Progenitor cell of endocrine pancreas (in vitro differentiated cells): Measurements from ENCODE around the gene TGM3. TPM values are rescaled to one million over a fixed set of nuclear protein-coding genes. Genes with fewer than 3 reads are reported as not detected.

ENCODE experiments used
- DNase-seq: peaks from one replicate; pipeline ENCODE4 v3.0.0; 2021; ENCODE audit warnings: low spot score; ENCODE audit not compliant: unreplicated experiment
- H3K27ac Mint-ChIP-seq: 2 replicates; pipeline ENCODE4 v1.8.0; 2021; ENCODE audit warnings: mild to moderate bottlenecking, moderate library complexity, mixed read lengths
- H3K27me3 Mint-ChIP-seq: 2 replicates; pipeline ENCODE4 v1.8.0; 2021; ENCODE audit warnings: mixed read lengths
- H3K36me3 Mint-ChIP-seq: 2 replicates; pipeline ENCODE4 v1.8.0; 2022; ENCODE audit warnings: mixed read lengths; ENCODE audit not compliant: insufficient read depth
- H3K4me1 Mint-ChIP-seq: 2 replicates; pipeline ENCODE4 v1.8.0; 2021; ENCODE audit warnings: low read depth, mixed read lengths
- H3K4me3 Mint-ChIP-seq: 2 replicates; pipeline ENCODE4 v1.8.0; 2021; ENCODE audit warnings: low read depth, mild to moderate bottlenecking, moderate library complexity, mixed read lengths
- H3K9me3 Mint-ChIP-seq: 2 replicates; pipeline ENCODE4 v1.8.0; 2021; ENCODE audit warnings: low read depth, mixed read lengths
- long read RNA-seq: library from polyadenylated mRNA; unstranded; transcript quantifications from one replicate; pipeline ENCODE4 v2.0.0, GENCODE V29; 2020
- total RNA-seq: library from RNA; stranded (reverse); gene quantifications from 2 replicates; pipeline ENCODE4 v1.2.1, GENCODE V29; 2021
- TF ChIP-seq, protein P1 (sequence below): fragments of 200-600 bp; sonication (generic); IDR thresholded peaks from one replicate; pipeline ENCODE4 v1.5.0; 2021; ENCODE audit warnings: antibody characterized with exemption, mild to moderate bottlenecking; ENCODE audit not compliant: unreplicated experiment

Gene TGM3, protein sequence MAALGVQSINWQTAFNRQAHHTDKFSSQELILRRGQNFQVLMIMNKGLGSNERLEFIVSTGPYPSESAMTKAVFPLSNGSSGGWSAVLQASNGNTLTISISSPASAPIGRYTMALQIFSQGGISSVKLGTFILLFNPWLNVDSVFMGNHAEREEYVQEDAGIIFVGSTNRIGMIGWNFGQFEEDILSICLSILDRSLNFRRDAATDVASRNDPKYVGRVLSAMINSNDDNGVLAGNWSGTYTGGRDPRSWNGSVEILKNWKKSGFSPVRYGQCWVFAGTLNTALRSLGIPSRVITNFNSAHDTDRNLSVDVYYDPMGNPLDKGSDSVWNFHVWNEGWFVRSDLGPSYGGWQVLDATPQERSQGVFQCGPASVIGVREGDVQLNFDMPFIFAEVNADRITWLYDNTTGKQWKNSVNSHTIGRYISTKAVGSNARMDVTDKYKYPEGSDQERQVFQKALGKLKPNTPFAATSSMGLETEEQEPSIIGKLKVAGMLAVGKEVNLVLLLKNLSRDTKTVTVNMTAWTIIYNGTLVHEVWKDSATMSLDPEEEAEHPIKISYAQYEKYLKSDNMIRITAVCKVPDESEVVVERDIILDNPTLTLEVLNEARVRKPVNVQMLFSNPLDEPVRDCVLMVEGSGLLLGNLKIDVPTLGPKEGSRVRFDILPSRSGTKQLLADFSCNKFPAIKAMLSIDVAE
- total RNA-seq: 0.22 and 0.44 TPM in 2 replicates
- long read RNA-seq, partial matches to known transcripts: 0 of 1 reads
- long read RNA-seq, other reads (novel, unspliced or antisense): 1 of 1 reads

DNA sequence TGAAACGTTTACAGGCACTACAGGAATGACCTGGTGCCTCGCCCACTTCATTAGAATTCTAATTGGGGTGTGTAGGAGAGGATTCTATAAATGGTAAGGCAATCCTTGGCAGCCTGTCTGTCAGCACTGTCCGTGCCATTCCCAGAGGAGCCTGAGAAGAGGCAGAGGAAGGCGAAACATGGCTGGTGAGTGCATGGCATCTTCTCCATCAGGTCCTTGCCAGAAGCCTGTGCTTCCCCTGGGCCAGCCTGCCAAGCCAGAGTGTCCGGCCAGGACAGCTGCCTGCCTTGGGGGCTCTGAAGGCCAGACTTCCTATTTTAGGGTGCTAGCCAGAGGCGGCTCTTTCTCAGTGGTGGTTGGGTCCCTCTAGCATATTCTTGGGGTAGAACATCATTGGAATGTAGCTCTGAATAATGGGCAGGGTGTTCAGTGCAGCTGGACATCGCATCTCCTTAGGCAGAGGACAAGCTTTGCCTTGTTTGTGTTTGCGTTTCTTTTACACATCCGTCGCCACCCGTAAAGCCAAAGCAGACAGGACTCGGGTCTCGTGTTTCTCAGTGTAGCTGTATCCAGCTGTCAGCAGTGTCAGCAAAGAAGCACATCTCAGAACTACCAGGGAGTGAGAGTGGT is at the start of gene TGM3:
TSS of gene TGM3 (plus strand) at position 116 of the 630 bp plus-strand sequence. CDS start at position 179, 63 bp downstream.
- Mint-ChIP-seq H3K27me3 (peaks cover 5% of the 10 kb centered on the region), H3K9me3 (no peaks in the 10 kb centered on the region), H3K4me3 (no peak within 1 kb of the TSS), H3K36me3 (no peaks in the 10 kb centered on the region), H3K27ac (no peak within 1 kb of the TSS), H3K4me1 (peaks cover 21% of the 10 kb centered on the region)
- DNase-seq: no peak
- TF ChIP-seq, protein P1, sequence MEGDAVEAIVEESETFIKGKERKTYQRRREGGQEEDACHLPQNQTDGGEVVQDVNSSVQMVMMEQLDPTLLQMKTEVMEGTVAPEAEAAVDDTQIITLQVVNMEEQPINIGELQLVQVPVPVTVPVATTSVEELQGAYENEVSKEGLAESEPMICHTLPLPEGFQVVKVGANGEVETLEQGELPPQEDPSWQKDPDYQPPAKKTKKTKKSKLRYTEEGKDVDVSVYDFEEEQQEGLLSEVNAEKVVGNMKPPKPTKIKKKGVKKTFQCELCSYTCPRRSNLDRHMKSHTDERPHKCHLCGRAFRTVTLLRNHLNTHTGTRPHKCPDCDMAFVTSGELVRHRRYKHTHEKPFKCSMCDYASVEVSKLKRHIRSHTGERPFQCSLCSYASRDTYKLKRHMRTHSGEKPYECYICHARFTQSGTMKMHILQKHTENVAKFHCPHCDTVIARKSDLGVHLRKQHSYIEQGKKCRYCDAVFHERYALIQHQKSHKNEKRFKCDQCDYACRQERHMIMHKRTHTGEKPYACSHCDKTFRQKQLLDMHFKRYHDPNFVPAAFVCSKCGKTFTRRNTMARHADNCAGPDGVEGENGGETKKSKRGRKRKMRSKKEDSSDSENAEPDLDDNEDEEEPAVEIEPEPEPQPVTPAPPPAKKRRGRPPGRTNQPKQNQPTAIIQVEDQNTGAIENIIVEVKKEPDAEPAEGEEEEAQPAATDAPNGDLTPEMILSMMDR: no peak

DNA sequence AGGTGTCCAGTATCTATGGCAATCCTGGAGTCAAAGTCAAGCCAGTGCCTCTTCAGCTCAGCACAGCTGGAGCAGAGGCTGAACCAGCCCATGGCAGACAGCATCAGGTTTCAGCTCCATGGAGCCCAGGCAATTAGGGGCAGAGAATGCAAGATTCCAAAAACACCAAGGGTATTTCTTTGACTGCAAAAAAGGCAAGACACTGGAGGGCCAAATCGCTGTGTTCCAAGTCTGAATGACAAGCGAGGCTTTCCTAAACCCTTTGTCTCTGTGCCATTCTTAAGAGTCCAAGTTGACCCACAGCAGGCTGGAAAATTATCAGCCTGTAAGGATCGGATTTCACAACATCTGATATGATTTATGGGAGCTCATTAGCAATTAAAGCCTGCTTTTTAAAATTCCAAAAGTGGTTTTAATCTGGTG is 49.7 kb upstream of the TGM3 start:
- Mint-ChIP-seq H3K27ac (no peak overlapping the region), H3K27me3 (no peaks in the 10 kb centered on the region), H3K9me3 (no peaks in the 10 kb centered on the region), H3K4me1 (peaks cover 16% of the 10 kb centered on the region), H3K4me3 (no peak overlapping the region), H3K36me3 (no peaks in the 10 kb centered on the region)
- DNase-seq: no peak
- TF ChIP-seq, protein P1: no peak

DNA sequence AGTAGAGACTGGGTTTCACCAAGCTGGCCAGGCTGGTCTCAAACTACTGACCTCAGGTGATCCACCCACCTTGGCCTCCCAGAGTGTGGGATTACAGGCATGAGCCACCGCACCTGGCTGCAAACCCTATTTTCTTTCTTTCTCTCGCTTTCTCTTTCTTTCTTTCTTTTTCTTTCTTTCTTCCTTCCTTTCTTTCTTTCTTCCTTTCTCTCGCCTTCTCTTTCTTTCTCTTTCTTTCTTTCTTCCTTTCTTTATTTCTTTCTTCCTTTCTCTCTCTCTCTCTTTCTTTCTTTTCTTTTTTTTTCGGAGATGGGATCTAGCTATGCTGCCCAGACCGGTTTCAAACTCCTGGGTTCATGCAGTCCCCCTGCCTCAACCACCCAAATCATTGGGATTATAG is 47.0 kb upstream of the TGM3 start:
- TF ChIP-seq, protein P1: no peak
- Mint-ChIP-seq H3K9me3 (no peaks in the 10 kb centered on the region), H3K27me3 (no peaks in the 10 kb centered on the region), H3K4me1 (peaks cover 16% of the 10 kb centered on the region), H3K4me3 (no peak overlapping the region), H3K36me3 (no peaks in the 10 kb centered on the region), H3K27ac (no peak overlapping the region)
- no peak for DNase-seq

DNA sequence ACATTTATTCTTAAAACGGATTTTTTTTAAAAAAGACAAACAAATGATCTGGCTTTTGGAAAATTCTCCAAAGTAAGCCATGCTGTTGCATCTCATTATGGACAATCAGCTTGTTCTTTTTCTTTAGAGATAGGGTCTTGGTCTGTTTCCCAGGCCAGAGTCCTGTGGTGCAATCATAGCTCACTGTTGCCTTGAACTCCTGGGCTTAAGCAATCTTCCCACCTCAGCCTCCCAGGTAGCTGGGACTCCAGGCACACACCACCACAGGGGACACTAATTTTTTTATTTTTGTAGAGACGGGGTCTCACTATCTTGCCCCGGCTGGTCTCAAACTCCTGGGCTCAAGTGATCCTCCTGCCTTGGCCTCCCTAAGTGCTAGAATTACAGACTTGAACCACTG is 45.9 kb upstream of the TGM3 start:
- Mint-ChIP-seq H3K4me3 (no peak overlapping the region), H3K27me3 (no peaks in the 10 kb centered on the region), H3K9me3 (no peaks in the 10 kb centered on the region), H3K4me1 (peaks cover 16% of the 10 kb centered on the region), H3K27ac (no peak overlapping the region), H3K36me3 (no peaks in the 10 kb centered on the region)
- TF ChIP-seq, protein P1: no peak
- DNase-seq: no peak

DNA sequence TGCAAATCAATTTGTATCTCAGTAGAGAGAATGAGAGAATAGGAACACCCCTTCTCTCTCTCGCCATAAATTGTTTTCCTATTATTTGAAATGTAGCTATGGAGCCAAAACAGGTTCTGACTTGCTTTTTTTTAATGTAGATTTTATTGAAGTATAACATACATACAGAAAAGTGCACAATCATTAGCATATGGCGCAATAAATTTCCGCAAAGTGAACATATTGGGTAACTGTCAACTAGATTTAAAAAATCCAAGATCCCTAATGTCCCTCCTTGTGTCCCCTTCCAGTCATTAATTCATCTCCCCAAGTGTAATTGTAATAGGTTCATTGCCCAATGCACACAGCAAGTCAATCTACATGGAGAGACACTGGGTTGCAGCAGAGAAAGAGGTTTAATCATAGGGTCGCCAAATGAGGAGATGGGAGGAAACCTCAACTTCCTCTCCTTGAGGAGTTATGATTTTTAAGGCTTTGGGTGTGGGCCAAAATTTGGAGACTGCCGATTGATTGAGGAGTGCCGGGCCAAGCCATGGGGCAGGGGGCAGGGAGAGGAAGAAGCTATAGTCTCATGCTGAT is 43.3 kb upstream of the TGM3 start:
- TF ChIP-seq, protein P1: no peak
- no peaks in the 10 kb centered on the region for H3K4me1 Mint-ChIP-seq
- peaks cover 3% of the 10 kb centered on the region for H3K27me3 Mint-ChIP-seq
- no peak overlapping the region for H3K4me3 Mint-ChIP-seq
- DNase-seq: no peak
- H3K9me3 Mint-ChIP-seq: no peaks in the 10 kb centered on the region
- H3K27ac Mint-ChIP-seq: no peak overlapping the region
- no peaks in the 10 kb centered on the region for H3K36me3 Mint-ChIP-seq
